HG02623 (cell line): ENCODE results near the gene BHLHE23.
"Not testable (repeated sequence)": the region's sequence is repeated elsewhere in the genome, so short reads cannot be mapped to it uniquely, and the experiment has no call there.

Source experiments
- ATAC-seq: cut with Tn5 transposase; IDR thresholded peaks from one replicate; pipeline ENCODE4 v1.9.1; 2021; ENCODE audit warnings: moderate library complexity; ENCODE audit not compliant: unreplicated experiment

BHLHE23 gene

DNA sequence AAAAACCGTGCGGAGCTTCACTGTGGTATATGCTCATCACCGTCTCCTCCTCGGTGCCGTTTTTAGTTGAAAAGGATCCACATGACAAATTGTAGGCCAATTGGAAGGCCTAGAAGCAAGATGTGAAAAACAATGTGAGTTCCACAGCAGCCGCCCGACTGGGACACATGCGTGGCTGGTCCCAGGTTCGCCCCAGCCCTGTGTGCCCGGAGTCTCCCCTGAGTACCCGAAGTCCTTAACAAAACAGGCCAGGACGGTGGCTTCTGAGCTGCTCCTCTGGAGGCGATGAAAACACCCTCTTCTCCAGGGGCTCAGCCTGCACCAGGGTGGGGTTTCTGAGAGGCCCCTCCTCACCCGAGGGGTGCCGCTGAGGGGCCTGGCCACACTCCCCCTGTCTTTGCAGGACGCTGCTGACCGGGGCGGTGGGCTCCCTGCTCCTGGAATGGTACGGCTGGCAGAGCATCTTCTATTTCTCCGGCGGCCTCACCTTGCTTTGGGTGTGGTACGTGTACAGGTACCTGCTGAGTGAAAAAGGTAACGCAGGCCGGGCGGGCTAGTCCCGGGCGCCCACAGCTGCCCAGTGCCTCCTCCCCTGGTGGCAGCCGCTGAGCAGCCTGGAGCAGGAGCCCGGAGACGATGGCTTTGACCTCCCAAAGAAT, 44.4 kb downstream of the BHLHE23 start:
- ATAC-seq, result no peak

GRCh38 chr20:62961799-62962198, 45.0 kb downstream of the BHLHE23 start:
- no peak for ATAC-seq

DNA sequence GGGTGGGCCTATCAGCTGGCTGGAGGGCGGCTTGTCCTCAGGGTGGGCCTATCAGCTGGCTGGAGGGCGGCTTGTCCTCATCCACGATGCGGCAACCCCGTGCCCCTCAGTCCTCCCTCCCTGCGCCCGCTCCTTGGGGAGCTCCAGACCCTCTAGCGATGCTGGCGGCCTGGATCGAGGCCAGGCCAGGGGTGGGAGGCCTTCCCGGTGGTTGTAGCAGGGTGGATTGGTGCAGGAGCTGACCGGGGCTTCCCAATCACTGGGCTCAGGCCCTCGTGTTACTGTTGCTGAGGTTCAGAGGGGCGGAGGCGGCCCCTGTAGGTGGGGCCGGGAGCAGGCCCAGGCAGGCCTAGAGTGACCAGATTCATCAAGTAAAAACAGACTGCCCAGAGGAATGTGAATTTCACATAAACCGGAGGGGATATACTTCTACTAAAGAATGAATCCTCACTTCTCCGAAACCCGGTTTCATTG, 45.4 kb downstream of the BHLHE23 start:
- no peak for ATAC-seq

- not testable (repeated sequence) for ATAC-seq
Observed at GRCh38 chr20:62960446-62961309, 46.1 kb downstream of the BHLHE23 start.

DNA sequence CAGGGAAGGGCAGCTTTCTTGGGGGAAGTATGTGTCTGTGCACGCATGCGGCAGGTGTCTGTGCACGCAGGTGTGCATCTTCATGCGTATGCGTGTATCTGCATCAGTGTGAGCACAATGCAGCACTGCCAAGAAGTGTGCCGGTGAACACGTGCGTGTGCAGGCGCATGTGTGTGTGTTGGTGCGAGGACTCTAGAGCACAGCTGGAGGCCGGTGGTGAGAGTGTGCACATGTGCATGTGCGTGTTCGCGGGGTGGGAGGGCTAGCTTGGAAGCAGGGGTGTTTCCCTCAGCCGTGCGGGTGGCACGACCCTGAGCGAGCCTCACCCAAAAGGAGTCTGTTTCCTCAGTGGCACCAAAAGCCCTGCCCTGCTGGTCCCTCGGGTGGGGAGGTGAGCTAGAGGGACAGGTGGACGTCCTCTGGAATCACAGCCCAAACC, 46.7 kb downstream of the BHLHE23 start:
- no peak for ATAC-seq

GRCh38 chr20:62959101-62959971, 47.4 kb downstream of the BHLHE23 start:
- ATAC-seq, result no peak

- ATAC-seq, result no peak
Observed at GRCh38 chr20:62958388-62959100, 48.2 kb downstream of the BHLHE23 start.

GRCh38 chr20:62957136-62958117, 49.3 kb downstream of the BHLHE23 start:
- no peak for ATAC-seq

DNA sequence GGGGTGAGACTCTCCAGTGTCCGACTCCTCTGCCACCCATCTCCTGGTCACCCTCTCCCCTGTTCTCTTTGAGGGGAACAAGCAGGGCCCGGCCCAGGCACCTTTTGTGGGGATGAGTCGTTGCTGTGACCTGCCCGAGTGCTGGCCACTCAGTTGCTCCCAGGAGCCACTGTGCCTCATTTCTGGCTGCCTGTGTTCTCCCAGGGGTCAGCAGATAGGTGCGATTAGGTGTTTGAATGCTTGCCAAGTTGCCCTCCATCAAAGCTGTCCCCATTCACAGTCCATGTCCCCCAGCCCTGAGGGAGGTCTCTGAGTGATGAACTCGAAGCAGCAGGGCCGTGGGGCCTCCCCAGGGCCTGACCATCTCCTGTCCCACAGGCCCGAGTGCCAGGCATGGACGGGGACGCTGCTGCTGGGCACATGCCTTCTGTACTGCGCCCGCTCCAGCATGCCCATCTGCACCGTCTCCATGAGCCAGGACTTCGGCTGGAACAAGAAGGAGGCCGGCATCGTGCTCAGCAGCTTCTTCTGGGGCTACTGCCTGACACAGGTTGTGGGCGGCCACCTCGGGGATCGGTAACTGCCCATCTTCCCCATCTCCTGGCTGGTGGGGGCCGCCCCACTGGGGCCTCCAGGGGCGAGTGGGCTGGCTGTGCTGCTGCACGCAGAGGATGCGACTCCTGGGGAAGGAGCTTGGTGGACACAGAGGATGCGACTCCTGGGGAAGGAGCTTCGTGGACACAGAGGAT, 50.2 kb downstream of the BHLHE23 start:
- no peak for ATAC-seq
